Measurements from ENCODE around the gene BSDC1. TPM values are rescaled to one million over a fixed set of nuclear protein-coding genes. Genes with fewer than 3 reads are reported as not detected.
A peak's percentile ranks its signal among the peaks of the same experiment; 100 is the strongest.

BSDC1 gene
- total RNA-seq, 1 experiment from 2014 or later, result 47.0 TPM

DNA sequence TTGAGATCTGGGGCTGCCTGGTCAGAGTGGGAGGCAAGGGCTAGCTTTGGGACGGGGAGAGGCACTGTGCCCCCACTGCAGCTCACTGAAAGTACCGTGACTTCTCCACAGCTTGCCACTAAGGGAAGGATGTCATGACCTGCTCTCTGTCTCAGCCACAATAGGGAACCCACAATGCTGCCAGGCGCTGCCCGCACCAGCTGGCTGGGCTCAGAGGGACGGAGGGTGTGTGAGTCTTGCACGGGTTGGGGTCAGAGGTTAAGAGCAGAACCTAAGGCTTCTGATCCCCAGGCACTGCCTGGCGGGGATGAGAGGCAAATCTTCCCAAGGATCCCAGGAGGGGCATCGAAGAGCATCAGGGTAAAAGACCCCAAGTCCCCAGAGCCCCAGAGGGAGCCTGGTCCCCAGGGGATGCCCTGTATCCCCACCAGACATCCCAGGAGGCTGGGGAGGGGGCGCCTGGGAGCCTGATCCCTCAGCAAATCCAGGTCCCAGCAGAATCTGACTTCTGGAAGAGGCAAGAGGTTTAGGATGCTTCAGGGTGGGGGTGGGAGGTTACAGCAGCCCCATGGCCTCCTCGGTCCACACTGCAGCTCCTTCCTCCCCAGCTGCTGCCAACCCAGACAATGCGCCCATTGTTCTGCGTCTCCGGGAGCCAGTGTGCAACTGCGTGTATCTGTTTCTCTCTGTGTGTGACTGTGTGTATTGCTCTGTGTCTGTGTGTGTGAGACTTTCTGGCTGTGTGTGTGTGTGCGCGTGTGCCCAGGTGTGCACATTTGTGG lies 56.2 kb downstream of the BSDC1 start:
- ChIA-PET POLR2A (interaction anchor here (0.9 to 1.4 kb wide), 2 partner anchors 15 to 97 kb away, joined by 3 read pairs; no protein-coding TSS in a partner anchor), RAD21 (ENCODE audit: low non-redundant PET in 1 of 2, low total read pairs in 2 of 2, uncharacterized antibody in 2 of 2, unreplicated experiment in 2 of 2) (no interaction called here), CTCF (no interaction called here)
- Histone ChIP-seq H3K9ac (ENCODE audit: low read length) (no peak overlapping the region), H3K27ac (ENCODE audit: low read depth, low read length) (peak overlapping the region; percentile 1; the same call in 1 of the 2 replicates), H3K4me1 (ENCODE audit: control insufficient read depth in 1 of 2, insufficient read depth in 2 of 2, low read length in 2 of 2) (peaks cover 9 to 45% of the 10 kb centered on the region in 2 experiments; a peak in 3 of 4 replicates), H4K20me1 (ENCODE audit: insufficient read depth) (no peaks in the 10 kb centered on the region), H3K27me3 (ENCODE audit: insufficient read depth, low read length) (no peaks in the 10 kb centered on the region), H3K36me3 (ENCODE audit: control insufficient read depth in 1 of 2, insufficient read depth in 2 of 2, low read length in 2 of 2) (peaks cover 0 to 14% of the 10 kb centered on the region in 2 experiments; a peak in 1 of 4 replicates), H2AFZ (ENCODE audit: low read depth, low read length, poor library complexity, severe bottlenecking) (no peak overlapping the region), H3K79me2 (ENCODE audit: insufficient read depth, low read length) (peaks cover 24% of the 10 kb centered on the region), H3K4me2 (ENCODE audit: low read length) (no peak overlapping the region), H3K4me3 (replicated peaks in 1 of 2; ENCODE audit: low read depth in 1 of 2, low read length in 2 of 2) (no peak overlapping the region), H3K9me2 (ENCODE audit: insufficient read depth) (no peaks in the 10 kb centered on the region), H3K9me3 (ENCODE audit: control insufficient read depth in 1 of 2, insufficient read depth in 1 of 2, low read depth in 1 of 2, low read length in 2 of 2) (no peaks in the 10 kb centered on the region)
- intact Hi-C loops (cut with micrococcal nuclease), result no loop called here
- TF ChIP-seq CEBPB (IDR thresholded peaks at IDR 0.05; ENCODE audit: low read depth) (no peak), ZNF274 (IDR thresholded peaks at IDR 0.05; ENCODE audit: low read depth, low read length) (no peak)
- ATAC-seq (no peak), DNase-seq (ENCODE audit: low read depth, low spot score) (no peak)
- BruUV-seq (replicated peaks), result no TSS peak

DNA sequence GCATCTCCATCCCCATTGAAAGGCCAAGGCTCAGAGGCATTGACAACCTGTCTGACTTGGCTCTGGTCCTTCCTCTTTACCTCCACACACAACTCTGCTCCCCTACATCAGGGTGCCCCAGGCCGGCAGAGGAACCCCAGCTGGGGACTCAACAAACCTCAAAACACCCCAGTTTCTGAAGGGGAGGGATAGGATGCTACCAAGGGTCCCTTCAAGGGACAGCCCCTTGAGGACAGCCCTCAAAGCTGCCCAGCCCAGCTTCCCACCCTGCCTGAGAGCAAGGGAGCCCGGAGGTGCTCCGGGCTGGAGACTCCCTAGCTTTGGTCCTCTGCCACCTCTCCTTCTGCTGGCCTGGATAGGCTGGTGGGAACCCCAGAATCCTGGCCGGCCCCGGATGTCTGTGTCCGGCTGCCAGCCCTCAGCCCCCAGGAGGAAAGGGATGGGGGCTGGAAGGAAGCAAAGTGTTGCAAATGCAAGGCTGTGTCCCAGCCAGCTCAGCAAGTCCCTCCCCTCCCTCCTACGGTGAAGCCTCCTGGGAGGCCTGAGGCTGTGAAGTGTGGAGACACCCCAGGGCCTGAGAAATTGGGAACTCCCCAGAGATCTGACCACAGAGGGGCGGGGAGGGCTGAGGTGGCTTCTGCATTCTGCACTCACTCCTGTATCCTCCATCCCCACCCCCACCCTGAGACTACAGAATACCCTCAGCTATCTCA lies 57.1 kb downstream of the BSDC1 start:
- no peak overlapping the region for H2AFZ ChIP-seq (ENCODE audit: low read depth, low read length, poor library complexity, severe bottlenecking)
- CTCF ChIA-PET, result interaction anchor here (2.0 kb wide), 1 partner anchor 15 kb away, joined by 8 read pairs; no protein-coding TSS in a partner anchor
- H3K79me2 ChIP-seq (ENCODE audit: insufficient read depth, low read length), result peaks cover 24% of the 10 kb centered on the region
- no peaks in the 10 kb centered on the region for H3K27me3 ChIP-seq (ENCODE audit: insufficient read depth, low read length)
- RAD21 ChIA-PET (ENCODE audit: low non-redundant PET in 1 of 2, low total read pairs in 2 of 2, uncharacterized antibody in 2 of 2, unreplicated experiment in 2 of 2), result no interaction called here
- POLR2A ChIA-PET, result interaction anchor here (0.9 to 2.1 kb wide), 5 partner anchors 9 to 96 kb away, joined by 3 to 22 read pairs (median 3); no protein-coding TSS in a partner anchor
- TF ChIP-seq YY1 (IDR thresholded peaks at IDR 0.05; ENCODE audit: extremely low read depth, insufficient replicate concordance, low read depth, low read length) (no peak), RAD21 (IDR thresholded peaks at IDR 0.05; ENCODE audit: low read depth) (no peak), EZH2 (IDR thresholded peaks at IDR 0.05) (no peak), FOSL1 (IDR thresholded peaks at IDR 0.05; ENCODE audit: low read depth) (no peak), ELF1 (IDR thresholded peaks at IDR 0.05; ENCODE audit: borderline replicate concordance, low read depth) (no peak), JUND (IDR thresholded peaks at IDR 0.05) (no peak), EZH2phosphoT487 (IDR thresholded peaks at IDR 0.05; ENCODE audit: borderline replicate concordance) (no peak), ATF3 (IDR thresholded peaks at IDR 0.05) (no peak), CBX3 (IDR thresholded peaks at IDR 0.05; ENCODE audit: low read depth) (no peak), SRF (IDR thresholded peaks at IDR 0.05; ENCODE audit: low read depth) (no peak), ZFX (IDR thresholded peaks at IDR 0.05) (no peak), EGR1 (IDR thresholded peaks at IDR 0.05; ENCODE audit: low read depth) (no peak), MAX (IDR thresholded peaks at IDR 0.05) (no peak), TCF7L2 (IDR thresholded peaks at IDR 0.05; ENCODE audit: borderline replicate concordance, extremely low read depth, insufficient read depth, insufficient read length) (no peak)
- TF ChIP-seq, protein P1, sequence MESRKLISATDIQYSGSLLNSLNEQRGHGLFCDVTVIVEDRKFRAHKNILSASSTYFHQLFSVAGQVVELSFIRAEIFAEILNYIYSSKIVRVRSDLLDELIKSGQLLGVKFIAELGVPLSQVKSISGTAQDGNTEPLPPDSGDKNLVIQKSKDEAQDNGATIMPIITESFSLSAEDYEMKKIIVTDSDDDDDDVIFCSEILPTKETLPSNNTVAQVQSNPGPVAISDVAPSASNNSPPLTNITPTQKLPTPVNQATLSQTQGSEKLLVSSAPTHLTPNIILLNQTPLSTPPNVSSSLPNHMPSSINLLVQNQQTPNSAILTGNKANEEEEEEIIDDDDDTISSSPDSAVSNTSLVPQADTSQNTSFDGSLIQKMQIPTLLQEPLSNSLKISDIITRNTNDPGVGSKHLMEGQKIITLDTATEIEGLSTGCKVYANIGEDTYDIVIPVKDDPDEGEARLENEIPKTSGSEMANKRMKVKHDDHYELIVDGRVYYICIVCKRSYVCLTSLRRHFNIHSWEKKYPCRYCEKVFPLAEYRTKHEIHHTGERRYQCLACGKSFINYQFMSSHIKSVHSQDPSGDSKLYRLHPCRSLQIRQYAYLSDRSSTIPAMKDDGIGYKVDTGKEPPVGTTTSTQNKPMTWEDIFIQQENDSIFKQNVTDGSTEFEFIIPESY (IDR thresholded peaks at IDR 0.05; ENCODE audit: extremely low read depth, insufficient replicate concordance, low read length), result no peak
- no TSS peak for BruUV-seq (replicated peaks)
- intact Hi-C loops (cut with micrococcal nuclease), result no loop called here
- H4K20me1 ChIP-seq (ENCODE audit: insufficient read depth), result no peaks in the 10 kb centered on the region
- no peak for DNase-seq (ENCODE audit: low read depth, low spot score)
- no peak overlapping the region for H3K9ac ChIP-seq (ENCODE audit: low read length)
- no peak overlapping the region for H3K4me3 ChIP-seq (replicated peaks in 1 of 2; ENCODE audit: low read depth in 1 of 2, low read length in 2 of 2)
- H3K9me3 ChIP-seq (ENCODE audit: control insufficient read depth in 1 of 2, insufficient read depth in 1 of 2, low read depth in 1 of 2, low read length in 2 of 2), result no peaks in the 10 kb centered on the region
- H3K4me2 ChIP-seq (ENCODE audit: low read length), result no peak overlapping the region
- no peaks in the 10 kb centered on the region for H3K9me2 ChIP-seq (ENCODE audit: insufficient read depth)
- H3K36me3 ChIP-seq (ENCODE audit: control insufficient read depth in 1 of 2, insufficient read depth in 2 of 2, low read length in 2 of 2), result peaks cover 0 to 14% of the 10 kb centered on the region in 2 experiments; a peak in 1 of 4 replicates
- H3K27ac ChIP-seq (ENCODE audit: low read depth, low read length), result no peak overlapping the region; the same call in 1 of the 2 replicates
- no peak for ATAC-seq
- peaks cover 18 to 54% of the 10 kb centered on the region in 2 experiments for H3K4me1 ChIP-seq (ENCODE audit: control insufficient read depth in 1 of 2, insufficient read depth in 2 of 2, low read length in 2 of 2)

All from HCT116 (cell line).